NCI-H1048 (cell line): ENCODE data around the gene MAGT1.
A peak's percentile ranks its signal among the peaks of the same experiment; 100 is the strongest.
"Not testable (repeated sequence)": the region's sequence is repeated elsewhere in the genome, so short reads cannot be mapped to it uniquely, and the experiment has no call there.

Experiments
- DNase-seq: peaks from one replicate; lab custom pipeline; 2025; lab: John Stamatoyannopoulos, UW

The MAGT1 gene

DNA sequence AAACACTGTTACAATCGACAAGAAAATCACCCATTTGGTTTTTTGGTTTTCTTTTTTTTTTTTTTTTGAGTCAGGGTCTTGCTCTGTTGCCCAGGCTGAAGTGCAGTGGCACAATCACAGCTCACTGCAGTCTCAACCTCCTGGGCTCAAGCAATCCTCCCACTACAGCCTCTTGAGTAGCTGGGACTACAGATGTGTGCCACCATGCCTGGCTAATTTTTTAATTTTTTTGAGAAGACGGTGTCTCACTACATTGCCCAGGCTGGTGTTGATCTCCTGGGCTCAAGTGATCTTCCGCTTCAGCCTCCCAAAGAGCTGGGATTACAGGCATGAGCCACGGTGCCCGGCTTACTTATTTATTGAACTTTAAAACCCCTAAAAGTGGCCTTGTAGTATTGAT lies 63.7 kb downstream of the MAGT1 start:
- DNase-seq, result not testable (repeated sequence)

DNA sequence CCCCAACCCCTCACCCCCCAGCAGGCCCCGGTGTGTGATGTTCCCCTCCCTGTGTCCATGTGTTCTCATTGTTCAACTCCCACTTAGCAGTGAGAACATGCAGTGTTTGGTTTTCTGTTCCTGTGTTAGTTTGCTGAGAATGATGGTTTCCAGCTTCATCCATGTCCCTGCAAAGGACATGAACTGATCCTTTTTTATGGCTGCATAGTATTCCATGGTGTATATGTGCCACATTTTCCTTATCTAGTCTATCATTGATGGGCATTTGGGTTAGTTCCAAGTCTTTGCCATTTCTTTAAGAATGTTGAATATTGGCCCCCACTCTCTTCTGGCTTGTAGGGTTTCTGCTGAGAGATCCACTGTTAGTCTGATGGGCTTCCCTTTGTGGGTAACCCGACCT lies 73.2 kb downstream of the MAGT1 start:
- DNase-seq, result not testable (repeated sequence)

DNA sequence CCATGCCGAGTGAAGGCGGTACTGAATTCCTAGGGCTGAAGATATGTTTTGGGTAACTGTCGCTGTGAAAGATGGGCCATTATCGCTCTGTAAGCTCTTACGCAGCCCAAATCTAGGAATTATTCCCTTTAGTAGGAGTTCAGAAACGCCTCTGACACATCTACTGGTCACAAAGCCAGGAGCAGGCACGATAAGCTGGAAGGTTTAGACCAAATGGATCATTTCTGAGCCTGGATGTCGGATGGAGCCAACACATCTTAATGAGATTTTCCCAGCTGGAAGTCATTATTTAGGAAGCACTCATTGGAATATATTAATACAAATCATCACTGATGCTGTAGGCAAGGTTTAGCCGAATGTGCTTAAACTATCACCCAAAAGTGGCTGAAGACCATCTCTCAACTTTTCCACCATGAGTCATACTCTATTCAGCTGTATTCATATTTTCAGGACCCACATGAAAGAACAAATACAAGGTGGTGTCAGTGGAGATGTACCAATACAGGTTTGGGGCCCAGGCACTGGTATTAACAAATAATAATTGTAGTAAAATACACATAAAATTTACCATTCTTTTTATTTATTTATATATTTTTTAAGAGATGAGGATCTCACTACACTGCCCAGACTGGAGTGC lies 75.0 kb downstream of the MAGT1 start:
- no peak for DNase-seq

DNA sequence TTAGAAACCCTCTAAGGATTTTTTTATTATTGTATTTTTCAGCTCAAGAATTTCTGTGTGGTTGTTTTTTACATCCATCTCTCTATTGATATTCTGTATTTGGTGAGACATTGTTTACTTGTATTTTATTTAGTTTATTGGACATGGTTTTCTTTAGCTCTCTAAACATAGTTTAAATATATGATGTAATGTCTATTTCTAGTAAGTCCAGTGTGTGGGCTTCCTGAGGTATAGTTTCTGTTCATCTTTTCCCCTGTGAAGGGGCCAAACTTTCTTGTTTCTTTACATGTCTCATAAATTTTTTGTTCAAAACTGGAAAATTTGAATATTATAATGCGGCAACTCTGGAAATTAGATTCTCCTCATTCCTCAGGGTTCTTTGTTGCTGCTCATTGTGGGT lies 81.0 kb downstream of the MAGT1 start:
- DNase-seq, result no peak

DNA sequence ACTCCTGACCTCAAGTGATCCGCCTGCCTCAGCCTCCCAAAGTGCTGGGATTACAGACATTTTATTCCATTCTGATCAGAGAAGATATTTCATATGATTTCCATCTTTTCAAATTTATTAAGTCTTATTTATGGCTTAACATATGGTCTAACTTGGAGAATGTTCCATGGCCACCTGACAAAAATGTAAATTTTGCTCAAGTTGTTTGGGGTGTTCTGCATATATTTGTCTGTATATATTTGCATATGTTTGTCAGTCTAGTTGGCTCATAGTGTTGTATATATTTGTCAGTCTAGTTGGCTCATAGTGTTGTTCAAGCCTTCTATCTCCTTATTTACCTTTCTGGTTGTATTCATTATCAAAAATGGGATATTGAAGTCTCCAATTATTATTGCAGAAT lies 93.0 kb downstream of the MAGT1 start:
- no peak for DNase-seq

DNA sequence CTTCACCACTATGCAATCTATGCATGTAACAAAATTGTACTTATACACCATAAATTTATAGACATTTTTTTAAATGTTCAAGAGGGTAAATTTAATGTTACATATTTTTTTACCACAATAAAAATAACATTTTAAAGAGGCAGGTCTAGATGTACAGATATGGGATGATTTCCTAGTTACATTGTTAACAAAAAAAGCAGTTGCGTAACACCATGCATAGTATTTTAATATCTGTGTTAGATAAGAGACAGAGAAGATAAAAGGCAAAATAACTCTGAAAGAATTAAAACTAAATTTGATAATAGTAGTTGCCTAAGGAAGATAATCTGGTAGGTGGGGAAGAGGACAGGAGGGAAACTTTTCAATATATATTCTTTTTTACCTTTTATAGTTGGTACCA lies 100.1 kb downstream of the MAGT1 start:
- no peak for DNase-seq

DNA sequence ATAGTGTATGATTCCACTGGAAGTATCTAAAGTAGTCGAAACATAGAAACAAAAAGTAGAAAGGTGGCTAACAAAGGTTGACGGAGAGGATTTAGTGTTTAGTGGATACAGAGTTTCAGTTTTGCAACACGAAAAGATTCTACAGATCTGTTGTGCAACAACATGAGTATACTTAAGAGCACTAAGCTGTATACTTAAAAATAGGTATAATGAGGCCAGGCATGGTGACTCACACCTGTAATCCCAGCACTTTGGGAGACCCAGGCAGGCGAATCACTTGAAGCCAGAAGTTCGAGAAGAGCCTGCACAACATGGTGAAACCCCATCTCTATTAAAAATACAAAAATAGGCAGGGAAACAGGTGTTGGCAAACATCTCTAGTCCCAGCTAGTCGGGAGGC lies 101.3 kb downstream of the MAGT1 start:
- no peak for DNase-seq

DNA sequence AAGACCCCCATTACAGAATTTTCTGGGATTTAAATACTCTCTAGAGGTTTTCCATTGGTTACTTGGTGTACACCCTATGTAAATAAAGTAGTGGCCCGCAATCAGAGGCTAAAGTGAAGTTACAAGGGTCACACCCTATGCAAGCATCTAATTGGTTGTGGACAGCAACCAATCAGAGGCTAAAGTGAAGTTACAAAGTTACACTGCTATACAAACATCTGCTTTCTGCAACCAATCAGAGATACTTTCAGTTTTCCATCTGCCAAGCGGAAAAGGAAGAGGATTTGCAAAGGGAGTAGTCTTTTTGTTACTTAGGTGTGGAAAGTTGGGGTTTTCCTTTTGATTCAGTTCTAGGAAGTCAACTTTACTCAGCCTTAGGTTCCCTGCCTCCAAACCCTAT lies 107.2 kb downstream of the MAGT1 start:
- DNase-seq, result no peak

DNA sequence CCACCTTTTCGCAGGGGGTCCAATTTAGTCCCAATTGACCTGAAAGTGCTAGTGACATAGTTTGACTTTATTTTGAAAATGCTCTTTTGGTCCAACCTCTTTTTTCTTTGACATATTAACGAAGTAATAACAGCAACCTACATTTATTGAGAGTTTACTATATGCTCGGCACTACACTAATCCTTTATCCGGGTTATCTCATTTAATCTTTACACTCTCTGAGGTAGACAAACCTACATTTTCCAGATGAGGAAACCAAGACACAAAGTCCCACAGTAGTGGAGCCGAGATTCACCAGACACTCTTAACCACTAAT lies 108.9 kb downstream of the MAGT1 start:
- no peak for DNase-seq

DNA sequence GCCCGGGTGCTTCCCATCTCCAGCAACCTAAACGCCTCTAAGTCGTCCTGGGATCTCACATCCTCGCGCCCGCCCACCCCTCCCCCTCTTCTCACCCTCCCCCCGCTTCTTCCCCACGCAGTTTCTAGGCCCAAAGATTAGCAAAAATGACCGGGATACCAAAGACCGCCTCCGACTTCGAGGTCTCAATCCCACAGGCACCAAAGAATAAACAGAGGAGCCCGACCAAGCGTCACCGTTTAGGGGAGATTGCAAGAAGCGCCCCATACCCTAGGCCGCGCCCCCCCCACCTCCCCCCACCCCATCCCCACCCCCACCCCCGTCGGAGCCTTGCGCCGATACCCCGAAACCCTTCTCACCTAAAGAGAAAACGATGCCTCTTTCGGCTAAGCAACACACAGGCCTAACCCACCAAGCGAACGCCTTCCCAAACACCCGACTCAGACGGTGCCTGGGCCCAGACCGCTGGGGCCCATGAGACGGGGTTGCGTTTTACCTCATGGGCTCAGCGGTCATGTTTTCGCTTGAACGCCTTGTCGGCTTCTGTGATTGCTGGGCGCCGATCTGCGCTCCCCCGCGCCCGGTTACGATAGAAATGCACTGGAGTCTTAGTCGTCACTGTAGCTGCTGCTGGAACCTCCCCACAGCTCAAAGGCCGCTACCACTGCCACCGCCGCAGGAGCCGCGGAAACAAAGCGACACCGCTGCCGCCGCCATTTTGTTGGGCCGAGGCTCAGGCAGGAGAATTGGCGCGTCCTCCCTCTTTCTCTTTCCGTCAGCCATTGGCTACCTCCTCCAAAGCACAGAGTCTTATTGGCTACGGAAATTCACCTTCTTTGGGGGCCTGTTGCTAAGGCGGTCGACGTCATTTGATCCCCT lies 109.5 kb downstream of the MAGT1 start, which contains the start of gene ATRX:
Gene ATRX, minus strand, starts transcription at position 731 of the 879 bp plus-strand sequence. Its CDS starts 215 bp downstream, at position 516.
- DNase-seq, result peak; percentile 19

DNA sequence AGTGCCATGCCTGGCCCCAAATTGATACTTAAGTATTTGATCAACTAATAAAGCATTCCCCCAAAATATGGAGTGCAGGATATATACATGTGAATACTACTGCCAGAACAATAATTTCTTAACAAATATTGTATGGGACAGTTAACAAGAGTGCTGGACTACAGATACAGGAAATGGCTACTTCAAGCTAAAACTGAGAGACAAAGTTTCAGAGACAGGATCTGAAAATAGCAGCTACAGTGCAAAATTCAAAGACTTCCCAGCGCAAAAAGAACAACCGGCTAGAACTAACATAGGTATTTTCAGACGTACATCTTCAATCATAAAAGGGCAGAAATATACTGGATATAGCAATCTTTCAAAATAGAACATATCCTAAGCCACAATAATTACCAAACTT lies 115.5 kb downstream of the MAGT1 start:
- DNase-seq, result no peak

DNA sequence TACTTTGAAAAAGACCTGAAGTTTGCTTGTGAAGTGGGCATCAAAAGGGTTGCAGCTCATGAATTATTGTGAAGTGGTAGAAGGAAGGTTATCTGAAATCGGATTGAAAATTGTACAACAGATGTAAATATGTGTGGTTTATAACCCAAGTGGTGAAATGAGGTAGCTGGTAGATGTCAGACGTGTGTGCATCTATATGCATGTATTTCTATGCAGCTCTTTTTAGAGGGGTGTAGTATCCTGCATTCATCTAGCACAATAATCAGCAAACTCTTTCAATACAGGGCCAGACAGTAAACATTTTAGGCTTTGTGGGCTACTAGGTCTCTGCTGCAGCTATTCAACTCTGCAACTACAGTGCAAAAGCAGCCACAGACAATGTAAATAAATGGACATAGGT lies 118.6 kb downstream of the MAGT1 start:
- DNase-seq, result no peak
